Prostate gland (tissue), 2 donors: ENCODE data around the gene GSTM4. TPM values are rescaled to one million over a fixed set of nuclear protein-coding genes. Genes with fewer than 3 reads are reported as not detected.
"Not testable (repeated sequence)": the region's sequence is repeated elsewhere in the genome, so short reads cannot be mapped to it uniquely, and the experiment has no call there.

Source experiments
- DNase-seq: peaks from one replicate; pipeline ENCODE4 v3.0.0-alpha.2; 2019; ENCODE audit warnings: low spot score
- H3K27ac ChIP-seq, 2 donors: fragments of 200-600 bp; sonication (generic); 2 replicates each; pipeline ENCODE4 v1.5.1; 2017 to 2019
- H3K27me3 ChIP-seq: fragments of 200-600 bp; sonication (generic); replicated peaks from 2 replicates; pipeline ENCODE4 v1.5.1; 2019; ENCODE audit not compliant: insufficient read depth
- H3K36me3 ChIP-seq, 2 donors: fragments of 200-600 bp; sonication (generic); 1 replicate in 1 of 2; 2 replicates in 1 of 2; pipeline versions ENCODE4 v1.5.1 to v1.8.1; 2017 to 2019
- H3K4me1 ChIP-seq: fragments of 200-600 bp; sonication (generic); replicated peaks from 2 replicates; pipeline ENCODE4 v1.5.1; 2019
- H3K4me3 ChIP-seq, 2 donors: fragments of 200-600 bp; sonication (generic); 2 replicates each; pipeline ENCODE4 v1.5.1; 2017 to 2019
- H3K9me3 ChIP-seq: fragments of 200-600 bp; sonication (generic); 2 replicates; pipeline ENCODE4 v1.5.1; 2017
- CTCF ChIP-seq, 4 experiments: fragments of 200-600 bp in 2 of 4; fragments of 450-650 bp in 2 of 4; sonication (generic) in 2 of 4; IDR thresholded peaks; 1 replicate in 3 of 4; 2 replicates in 1 of 4; pipeline ENCODE4 v1.5.1; 2016 to 2019; ENCODE audit warnings: antibody characterized with exemption in 4 of 4, mild to moderate bottlenecking in 2 of 4, moderate library complexity in 2 of 4
- POLR2A ChIP-seq: fragments of 450-650 bp; IDR thresholded peaks from one replicate; pipeline ENCODE4 v1.6.1; 2016; ENCODE audit warnings: antibody characterized with exemption, mild to moderate bottlenecking
- POLR2AphosphoS5 ChIP-seq: sonication (generic); formaldehyde crosslinking; IDR thresholded peaks from one replicate; pipeline ENCODE4 v1.6.1; 2017; ENCODE audit warnings: antibody characterized with exemption
- WGBS: methylation state at CpG from one replicate; pipeline ENCODE4 v1.1.5; 2018; 5-methylcytosine and 5-hydroxymethylcytosine counted together
- intact Hi-C: fragments of 100-400 bp; cut with DNase I; formaldehyde crosslinking; loops from one replicate; pipeline ENCODE4 v1.14.2; 2022
- total RNA-seq, 2 donors: library from RNA; depleted of rRNA; stranded (reverse); fragments of >200 nt; gene quantifications; one replicate each; pipeline ENCODE4 v1.1.0, GENCODE V29; 2016

Gene GSTM4
- total RNA-seq, 2 donors from 2014 or later: 26.8 to 56.5 TPM

DNA sequence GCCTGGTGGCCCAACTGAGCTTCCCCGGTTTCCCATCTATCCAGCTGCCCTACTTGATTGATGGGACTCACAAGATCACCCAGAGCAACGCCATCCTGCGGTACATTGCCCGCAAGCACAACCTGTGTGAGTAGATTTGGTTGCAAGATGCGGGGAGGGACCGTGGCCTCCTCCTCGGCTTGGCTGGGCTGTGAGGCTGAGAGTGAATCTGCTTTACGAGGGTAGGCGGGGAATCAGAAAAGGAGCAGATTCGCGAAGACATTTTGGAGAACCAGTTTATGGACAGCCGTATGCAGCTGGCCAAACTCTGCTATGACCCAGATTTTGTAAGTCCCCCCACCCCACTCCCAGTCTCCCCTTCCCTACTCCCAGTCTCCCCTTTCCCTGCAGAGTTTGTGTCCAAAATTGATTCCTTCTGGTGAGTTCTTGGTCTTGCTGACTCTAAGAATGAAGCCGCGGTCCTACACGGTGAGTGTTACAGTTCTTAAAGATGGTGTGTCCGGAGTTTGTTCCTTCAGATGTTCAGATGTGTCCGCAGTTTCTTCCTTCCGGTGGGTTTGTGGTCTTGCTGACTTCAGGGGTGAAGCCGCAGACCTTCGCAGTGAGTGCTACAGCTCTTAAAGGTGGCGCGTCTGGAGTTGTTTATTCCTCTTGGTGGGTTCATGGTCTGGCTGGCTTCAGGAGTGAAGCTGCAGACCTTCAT, 13.5 kb downstream of the GSTM4 start:
- no peaks in the 10 kb centered on the region for H3K9me3 ChIP-seq
- no peaks in the 10 kb centered on the region for H3K36me3 ChIP-seq

DNA sequence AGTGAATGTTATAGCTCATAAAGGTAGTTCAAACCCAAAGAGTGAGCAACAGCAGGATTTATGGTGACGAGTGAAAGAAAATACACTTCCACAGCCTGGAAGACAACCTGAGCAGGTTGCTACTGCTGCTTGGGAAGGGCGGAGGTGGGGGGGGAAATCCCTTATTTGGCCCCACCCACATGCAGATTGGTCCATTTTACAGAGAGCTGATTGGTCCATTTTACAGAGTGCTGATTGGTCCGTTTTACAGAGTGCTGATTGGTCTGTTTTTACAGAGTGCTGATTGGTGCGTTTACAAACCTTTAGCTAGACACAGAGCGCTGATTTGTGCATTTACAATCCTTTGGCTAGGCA, 14.0 kb downstream of the GSTM4 start:
- DNase-seq, H3K4me1 ChIP-seq, H3K4me3 ChIP-seq, H3K36me3 ChIP-seq, H3K27ac ChIP-seq, H3K27me3 ChIP-seq, H3K9me3 ChIP-seq: not testable (repeated sequence)
- intact Hi-C loops: loop anchor here (2.0 to 5.0 kb wide), 2 partner anchors 69 to 102 kb away; no protein-coding TSS in a partner anchor
- WGBS: 89% methylated on average over 5 of the region's 5 CpGs

More for the DNA sequence above, 13.5 kb downstream of the GSTM4 start:
- no peak for DNase-seq
- intact Hi-C loops: loop anchor here (2.0 to 5.0 kb wide), 2 partner anchors 69 to 103 kb away; no protein-coding TSS in a partner anchor
- Histone ChIP-seq H3K4me1 (no peaks in the 10 kb centered on the region), H3K27me3 (no peaks in the 10 kb centered on the region), H3K27ac (no peak overlapping the region), H3K4me3 (no peak overlapping the region)
- WGBS: 82% methylated on average over 21 of the region's 22 CpGs
- TF ChIP-seq CTCF (IDR thresholded peaks at IDR 0.05): no peak
- TF ChIP-seq POLR2AphosphoS5: no peak
- no peak for TF ChIP-seq POLR2A

DNA sequence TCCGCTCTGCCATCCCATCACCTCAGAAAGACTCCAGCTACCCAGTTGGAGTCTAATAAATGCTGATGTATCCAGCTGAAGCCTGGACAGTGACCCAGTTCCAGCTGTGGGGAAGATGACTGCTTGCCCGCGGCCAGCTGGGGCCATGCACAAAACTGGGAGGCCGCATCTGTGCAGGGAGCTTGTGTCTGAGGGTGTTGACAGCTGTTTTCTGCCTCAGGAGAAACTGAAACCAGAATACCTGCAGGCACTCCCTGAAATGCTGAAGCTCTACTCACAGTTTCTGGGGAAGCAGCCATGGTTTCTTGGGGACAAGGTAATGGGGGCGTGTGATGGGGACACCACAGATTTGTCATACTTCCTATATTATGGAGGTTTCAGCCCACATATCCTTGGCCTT, 15.2 kb downstream of the GSTM4 start:
- 97% methylated on average over 5 of the region's 5 CpGs for WGBS
- TF ChIP-seq POLR2AphosphoS5 (no peak), CTCF (IDR thresholded peaks at IDR 0.05) (no peak), POLR2A (no peak)

GRCh38 chr1:109673861-109674260, 18.0 kb downstream of the GSTM4 start:
- H3K4me3 ChIP-seq, DNase-seq, H3K4me1 ChIP-seq, H3K36me3 ChIP-seq, intact Hi-C loops, H3K27me3 ChIP-seq, H3K9me3 ChIP-seq, H3K27ac ChIP-seq: not testable (repeated sequence)
- WGBS: 82% methylated on average over 2 of the region's 2 CpGs

More for the DNA sequence above, 15.2 kb downstream of the GSTM4 start:
- Histone ChIP-seq H3K27me3 (no peaks in the 10 kb centered on the region), H3K4me3 (no peak overlapping the region), H3K36me3 (no peaks in the 10 kb centered on the region), H3K27ac (no peak overlapping the region), H3K9me3 (no peaks in the 10 kb centered on the region), H3K4me1 (no peaks in the 10 kb centered on the region)
- intact Hi-C loops: no loop called here
- no peak for DNase-seq

GRCh38 chr1:109676683-109677381, 20.9 kb downstream of the GSTM4 start:
- H3K9me3 ChIP-seq, intact Hi-C loops, H3K4me1 ChIP-seq, H3K4me3 ChIP-seq, H3K27me3 ChIP-seq, DNase-seq, H3K36me3 ChIP-seq, H3K27ac ChIP-seq: not testable (repeated sequence)
- 72% methylated on average over 3 of the region's 3 CpGs for WGBS

DNA sequence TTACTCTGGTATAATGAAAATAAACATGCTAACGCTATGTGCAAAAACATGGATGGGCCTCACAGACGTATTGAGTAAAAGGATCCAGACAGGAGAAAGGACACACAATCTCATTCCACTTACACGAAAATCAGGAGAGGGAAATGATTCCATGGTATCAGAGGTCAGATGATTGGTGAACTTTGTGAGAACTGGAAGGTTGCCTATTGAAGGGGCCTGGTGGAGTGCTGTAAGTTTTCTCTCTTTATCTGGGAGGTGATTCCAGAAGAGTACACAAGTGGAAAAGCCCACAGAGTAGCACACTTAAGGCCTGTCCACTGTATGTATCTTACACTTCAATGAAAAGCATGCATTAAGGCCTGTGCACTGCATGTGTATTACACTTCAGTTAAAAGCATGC, 21.6 kb downstream of the GSTM4 start:
- Histone ChIP-seq H3K9me3 (no peaks in the 10 kb centered on the region), H3K27me3 (no peaks in the 10 kb centered on the region), H3K27ac (no peak overlapping the region), H3K36me3 (no peaks in the 10 kb centered on the region), H3K4me3 (no peak overlapping the region), H3K4me1 (no peaks in the 10 kb centered on the region)
- TF ChIP-seq POLR2A: no peak
- 80% methylated on average over 3 of the region's 3 CpGs for WGBS
- DNase-seq: no peak
- intact Hi-C loops: no loop called here

DNA sequence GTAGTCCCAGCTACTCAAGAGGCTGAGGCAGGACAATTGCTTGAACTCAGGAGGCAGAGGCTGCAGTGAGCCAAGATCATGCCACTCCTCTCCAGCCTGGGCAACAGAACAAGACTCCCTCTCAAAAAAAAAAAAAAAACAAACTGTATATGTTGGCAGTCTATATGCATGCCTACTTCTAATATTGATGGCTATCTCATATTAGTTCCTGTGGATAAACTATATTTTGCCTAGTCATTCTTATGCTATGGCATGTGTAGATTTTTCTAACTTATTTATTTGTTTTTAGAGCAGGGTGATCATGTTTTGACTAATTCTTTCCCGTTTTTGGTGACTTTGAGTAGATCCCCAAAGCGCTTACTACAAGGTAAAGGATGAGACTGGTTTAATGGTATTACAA, 22.7 kb downstream of the GSTM4 start:
- H3K4me1 ChIP-seq, H3K27me3 ChIP-seq, H3K36me3 ChIP-seq, DNase-seq, H3K27ac ChIP-seq, H3K4me3 ChIP-seq, intact Hi-C loops, H3K9me3 ChIP-seq: not testable (repeated sequence)
- 85% methylated on average over 2 of the region's 2 CpGs for WGBS

GRCh38 chr1:109684777-109685176, 28.9 kb downstream of the GSTM4 start:
- H3K27me3 ChIP-seq, DNase-seq, H3K4me3 ChIP-seq, H3K4me1 ChIP-seq, H3K36me3 ChIP-seq, H3K9me3 ChIP-seq, intact Hi-C loops, H3K27ac ChIP-seq: not testable (repeated sequence)
- WGBS: no CpG with 5 or more reads among the region's 6 CpGs

DNA sequence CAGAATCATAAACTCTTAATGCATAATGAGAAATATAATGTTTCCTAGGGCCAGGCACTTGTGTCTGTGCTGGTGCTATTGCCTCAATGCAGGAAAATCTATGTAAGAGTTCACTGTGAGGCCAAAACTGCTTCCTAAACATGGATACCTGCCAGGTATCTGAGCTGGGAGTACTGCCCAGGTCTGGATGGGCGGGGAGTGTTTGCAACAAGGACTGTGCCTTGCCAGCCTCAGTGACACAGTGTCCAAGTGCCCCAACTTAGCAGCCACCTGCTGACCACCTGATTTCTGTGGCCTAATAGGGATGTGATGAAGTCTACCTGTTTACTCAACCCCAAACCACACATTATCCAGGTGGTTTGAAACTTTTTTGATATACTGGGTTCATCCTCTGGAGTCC, 29.5 kb downstream of the GSTM4 start:
- H3K27me3 ChIP-seq, DNase-seq, H3K36me3 ChIP-seq, intact Hi-C loops, H3K4me3 ChIP-seq, H3K27ac ChIP-seq, H3K4me1 ChIP-seq, H3K9me3 ChIP-seq: not testable (repeated sequence)
- no CpG with 5 or more reads among the region's 1 CpG for WGBS

DNA sequence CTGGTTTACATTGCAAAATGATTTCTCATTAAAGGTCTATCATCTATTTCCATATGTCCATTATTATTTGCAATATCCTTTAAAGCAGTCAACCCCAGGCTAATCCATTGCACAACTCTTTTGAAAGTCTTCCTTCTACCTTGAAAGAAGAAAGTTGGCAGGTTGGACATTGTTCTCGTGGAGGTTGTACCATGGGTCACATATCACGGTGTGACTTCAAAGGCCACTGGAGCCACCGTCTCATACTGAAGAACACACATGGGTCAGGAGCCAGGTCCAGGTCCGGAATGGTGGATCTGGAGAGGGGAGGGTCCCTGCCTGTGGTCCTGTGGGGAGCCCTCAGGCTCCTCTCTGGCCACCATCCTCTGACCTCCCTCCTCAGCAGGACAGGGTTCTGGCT, 30.0 kb downstream of the GSTM4 start:
- H3K9me3 ChIP-seq, H3K27ac ChIP-seq, H3K4me1 ChIP-seq, intact Hi-C loops, H3K27me3 ChIP-seq, DNase-seq, H3K36me3 ChIP-seq, H3K4me3 ChIP-seq: not testable (repeated sequence)
- WGBS: no CpG with 5 or more reads among the region's 4 CpGs
